HCT116 (cell line): ENCODE measurements around the gene CTTNBP2. TPM values are rescaled to one million over a fixed set of nuclear protein-coding genes. Genes with fewer than 3 reads are reported as not detected.

Experiments
- ATAC-seq: fragments of 200-7000 bp; cut with Tn5 transposase; 2 replicates; pipeline ENCODE4 v1.9.1; 2020; ENCODE audit warnings: mild to moderate bottlenecking, moderate library complexity
- BruUV-seq: library from RNA; stranded (reverse); fragments of 400-500 nt; replicated peaks from 2 replicates; lab custom pipeline; 2021; lab: Mats Ljungman, UMichigan
- CTCF ChIA-PET: fragments of 300-600 bp; sonication (Branson Sonifier 250); formaldehyde crosslinking; loops from one replicate; lab custom pipeline; 2021; ENCODE audit warnings: antibody characterized with exemption; lab: Charles Lee
- POLR2A ChIA-PET: fragments of 300-600, 350-600 bp; sonication (Branson Sonifier 250); formaldehyde crosslinking; loops from one replicate; lab custom pipeline; 2021; ENCODE audit warnings: antibody characterized with exemption; lab: Charles Lee
- RAD21 ChIA-PET, 2 experiments: fragments of 300-600 bp; sonication (Branson Sonifier 250); formaldehyde crosslinking; loops; one replicate each; lab custom pipeline; 2023; ENCODE audit warnings: low total read pairs in 2 of 2; ENCODE audit not compliant: uncharacterized antibody in 2 of 2, unreplicated experiment in 2 of 2, low non-redundant PET in 1 of 2; lab: Charles Lee
- DNase-seq: peaks from one replicate; pipeline ENCODE4 v3.0.0-alpha.2; 2010; ENCODE audit warnings: low read depth, low spot score
- H2AFZ ChIP-seq: fragments of 200-600 bp; shearing (Covaris generic), sonication (generic); 2 replicates; pipeline ENCODE4 v1.6.1; 2017; ENCODE audit warnings: low read depth, mixed run types, mixed read lengths, antibody characterized with exemption, low read length; ENCODE audit not compliant: poor library complexity, severe bottlenecking
- H3K27ac ChIP-seq: 2 replicates; pipeline ENCODE4 v1.5.1; 2012; ENCODE audit warnings: low read depth, low read length
- H3K27me3 ChIP-seq: fragments of 200-600 bp; sonication (generic); 2 replicates; pipeline ENCODE4 v1.6.1; 2016; ENCODE audit warnings: mixed run types, low read length, mixed read lengths; ENCODE audit not compliant: insufficient read depth
- H3K36me3 ChIP-seq, 2 experiments: fragments of 200-500 bp in 1 of 2; fragments of 200-600 bp in 1 of 2; sonication (Bioruptor generic) in 1 of 2; sonication (generic) in 1 of 2; 2 replicates each; pipeline versions ENCODE4 v1.5.1 to v1.6.1; 2014 to 2016; ENCODE audit warnings: low read length in 2 of 2, inconsistent platforms in 1 of 2, mixed read lengths in 1 of 2, mixed run types in 1 of 2; ENCODE audit not compliant: insufficient read depth in 2 of 2, control insufficient read depth in 1 of 2
- H3K4me1 ChIP-seq, 2 experiments: fragments of 200-600 bp in 1 of 2; sonication (generic) in 1 of 2; 2 replicates each; pipeline versions ENCODE4 v1.5.1 to v1.6.1; 2012 to 2017; ENCODE audit warnings: low read length in 2 of 2, inconsistent platforms in 1 of 2, mild to moderate bottlenecking in 1 of 2, mixed read lengths in 1 of 2, mixed run types in 1 of 2, moderate library complexity in 1 of 2; ENCODE audit not compliant: insufficient read depth in 2 of 2, control insufficient read depth in 1 of 2
- H3K4me2 ChIP-seq: fragments of 200-600 bp; sonication (generic); 2 replicates; pipeline ENCODE4 v1.6.1; 2017; ENCODE audit warnings: mixed run types, low read length, mixed read lengths
- H3K4me3 ChIP-seq, 2 experiments: fragments of 200-600 bp in 1 of 2; sonication (generic) in 1 of 2; replicated peaks in 1 of 2; 2 replicates each; pipeline ENCODE4 v1.5.1; 2011 to 2016; ENCODE audit warnings: low read length in 2 of 2, control low read depth in 1 of 2, low read depth in 1 of 2, mild to moderate bottlenecking in 1 of 2, mixed read lengths in 1 of 2, mixed run types in 1 of 2
- H3K79me2 ChIP-seq: fragments of 200-600 bp; sonication (generic); 2 replicates; pipeline ENCODE4 v1.6.1; 2017; ENCODE audit warnings: mild to moderate bottlenecking, mixed run types, low read length, moderate library complexity, mixed read lengths; ENCODE audit not compliant: insufficient read depth
- H3K9ac ChIP-seq: fragments of 200-600 bp; sonication (generic); 2 replicates; pipeline ENCODE4 v1.6.1; 2016; ENCODE audit warnings: low read length, mixed read lengths
- H3K9me2 ChIP-seq: fragments of 200-600 bp; sonication (generic), shearing (Covaris generic); 2 replicates; pipeline ENCODE4 v1.6.1; 2017; ENCODE audit warnings: mixed run types, mild to moderate bottlenecking, moderate library complexity; ENCODE audit not compliant: insufficient read depth
- H3K9me3 ChIP-seq, 2 experiments: fragments of 200-500 bp in 1 of 2; fragments of 200-600 bp in 1 of 2; sonication (Bioruptor generic) in 1 of 2; sonication (generic) in 1 of 2; 2 replicates each; pipeline ENCODE4 v1.6.1; 2014 to 2017; ENCODE audit warnings: low read length in 2 of 2, mixed read lengths in 2 of 2, inconsistent platforms in 1 of 2, low read depth in 1 of 2, mild to moderate bottlenecking in 1 of 2, mixed run types in 1 of 2, moderate library complexity in 1 of 2; ENCODE audit not compliant: control insufficient read depth in 1 of 2, insufficient read depth in 1 of 2
- H4K20me1 ChIP-seq: fragments of 200-600 bp; sonication (generic), shearing (Covaris generic); 2 replicates; pipeline ENCODE4 v1.6.1; 2017; ENCODE audit warnings: mixed run types, mild to moderate bottlenecking, moderate library complexity; ENCODE audit not compliant: insufficient read depth
- CEBPB ChIP-seq: IDR thresholded peaks from 2 replicates; pipeline ENCODE4 v1.6.1; 2012; ENCODE audit warnings: low read depth
- ELF1 ChIP-seq: IDR thresholded peaks from 2 replicates; pipeline ENCODE4 v1.6.1; 2012; ENCODE audit warnings: low read depth, borderline replicate concordance
- EZH2phosphoT487 ChIP-seq: fragments of 200-600 bp; IDR thresholded peaks from 2 replicates; pipeline ENCODE4 v1.6.1; 2018; ENCODE audit warnings: antibody characterized with exemption, borderline replicate concordance
- FOSL1 ChIP-seq: IDR thresholded peaks from 2 replicates; pipeline ENCODE4 v1.6.1; 2012; ENCODE audit warnings: low read depth
- POLR2A ChIP-seq: IDR thresholded peaks from 2 replicates; pipeline ENCODE4 v1.7.0; 2011; ENCODE audit warnings: borderline replicate concordance; ENCODE audit not compliant: insufficient read depth, insufficient read length; ENCODE audit errors: extremely low read depth
- RAD21 ChIP-seq: IDR thresholded peaks from 2 replicates; pipeline ENCODE4 v1.6.1; 2012; ENCODE audit warnings: low read depth, mild to moderate bottlenecking
- REST ChIP-seq: IDR thresholded peaks from 2 replicates; pipeline ENCODE4 v1.6.1; 2012; ENCODE audit warnings: low read depth
- SIN3A ChIP-seq: IDR thresholded peaks from 2 replicates; pipeline ENCODE4 v1.6.1; 2012; ENCODE audit warnings: low read depth
- SP1 ChIP-seq: IDR thresholded peaks from 2 replicates; pipeline ENCODE4 v1.6.1; 2012; ENCODE audit warnings: low read depth
- SRF ChIP-seq: IDR thresholded peaks from 2 replicates; pipeline ENCODE4 v1.6.1; 2012; ENCODE audit warnings: low read depth
- TCF7L2 ChIP-seq: IDR thresholded peaks from 2 replicates; pipeline ENCODE4 v1.7.0; 2011; ENCODE audit warnings: borderline replicate concordance, inconsistent platforms; ENCODE audit not compliant: insufficient read depth, insufficient read length; ENCODE audit errors: extremely low read depth
- YY1 ChIP-seq: IDR thresholded peaks from 2 replicates; pipeline ENCODE4 v1.6.1; 2011; ENCODE audit warnings: low read length, low read depth, moderate library complexity, mild to moderate bottlenecking; ENCODE audit not compliant: insufficient replicate concordance; ENCODE audit errors: extremely low read depth
- ZFX ChIP-seq: fragments of 450-650 bp; IDR thresholded peaks from 2 replicates; pipeline ENCODE4 v1.6.1; 2017
- ZNF274 ChIP-seq: fragments of 200-500 bp; sonication (Bioruptor generic); IDR thresholded peaks from 2 replicates; pipeline ENCODE4 v1.6.1; 2014; ENCODE audit warnings: mild to moderate bottlenecking, low read depth, low read length, inconsistent platforms
- intact Hi-C: fragments of 100-400 bp; cut with micrococcal nuclease; formaldehyde crosslinking; loops from 2 replicates; pipeline ENCODE4 v1.10.0; 2022
- total RNA-seq: library from RNA; stranded (reverse); gene quantifications from one replicate; pipeline ENCODE4 v1.2.1, GENCODE V29; 2021; ENCODE audit not compliant: unreplicated experiment
- TF ChIP-seq, protein P1 (sequence below), 3 experiments: fragments of 200-600 bp in 1 of 3; sonication (generic) in 1 of 3; IDR thresholded peaks in 2 of 3; conservative IDR thresholded peaks in 1 of 3; 2 replicates each; pipeline ENCODE4 v1.5.1; 2012 to 2017; ENCODE audit warnings: low read depth in 2 of 3, low read length in 2 of 3, antibody characterized with exemption in 1 of 3, borderline replicate concordance in 1 of 3, control low read depth in 1 of 3, mild to moderate bottlenecking in 1 of 3, mixed read lengths in 1 of 3, mixed run types in 1 of 3, moderate library complexity in 1 of 3; ENCODE audit not compliant: insufficient read depth in 1 of 3

CTTNBP2 gene
- total RNA-seq, 1 experiment from 2014 or later = 5.4 TPM

- BruUV-seq = no TSS peak
- Histone ChIP-seq H3K4me1 (no peaks in the 10 kb centered on the region), H4K20me1 (no peaks in the 10 kb centered on the region), H3K4me2 (no peak overlapping the region), H3K79me2 (no peaks in the 10 kb centered on the region), H3K9me3 (no peaks in the 10 kb centered on the region), H3K27me3 (no peaks in the 10 kb centered on the region), H3K9ac (no peak overlapping the region), H3K9me2 (no peaks in the 10 kb centered on the region), H2AFZ (no peak overlapping the region), H3K36me3 (no peaks in the 10 kb centered on the region), H3K4me3 (no peak overlapping the region), H3K27ac (no peak overlapping the region)
- no peak for DNase-seq
- intact Hi-C loops = no loop called here
- CTCF ChIA-PET = no interaction called here
- no peak for ATAC-seq
- POLR2A ChIA-PET = no interaction called here
- RAD21 ChIA-PET = no interaction called here
- TF ChIP-seq FOSL1 = no peak
- no peak for TF ChIP-seq REST
- no peak for TF ChIP-seq EZH2phosphoT487
- TF ChIP-seq TCF7L2 = no peak
- no peak for TF ChIP-seq YY1
- no peak for TF ChIP-seq SRF
- no peak for TF ChIP-seq ZFX
- no peak for TF ChIP-seq RAD21
- TF ChIP-seq ZNF274 = no peak
- no peak for TF ChIP-seq ELF1
- TF ChIP-seq, protein P1, sequence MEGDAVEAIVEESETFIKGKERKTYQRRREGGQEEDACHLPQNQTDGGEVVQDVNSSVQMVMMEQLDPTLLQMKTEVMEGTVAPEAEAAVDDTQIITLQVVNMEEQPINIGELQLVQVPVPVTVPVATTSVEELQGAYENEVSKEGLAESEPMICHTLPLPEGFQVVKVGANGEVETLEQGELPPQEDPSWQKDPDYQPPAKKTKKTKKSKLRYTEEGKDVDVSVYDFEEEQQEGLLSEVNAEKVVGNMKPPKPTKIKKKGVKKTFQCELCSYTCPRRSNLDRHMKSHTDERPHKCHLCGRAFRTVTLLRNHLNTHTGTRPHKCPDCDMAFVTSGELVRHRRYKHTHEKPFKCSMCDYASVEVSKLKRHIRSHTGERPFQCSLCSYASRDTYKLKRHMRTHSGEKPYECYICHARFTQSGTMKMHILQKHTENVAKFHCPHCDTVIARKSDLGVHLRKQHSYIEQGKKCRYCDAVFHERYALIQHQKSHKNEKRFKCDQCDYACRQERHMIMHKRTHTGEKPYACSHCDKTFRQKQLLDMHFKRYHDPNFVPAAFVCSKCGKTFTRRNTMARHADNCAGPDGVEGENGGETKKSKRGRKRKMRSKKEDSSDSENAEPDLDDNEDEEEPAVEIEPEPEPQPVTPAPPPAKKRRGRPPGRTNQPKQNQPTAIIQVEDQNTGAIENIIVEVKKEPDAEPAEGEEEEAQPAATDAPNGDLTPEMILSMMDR (IDR thresholded peaks at IDR 0.05 in 2 of 3, conservative IDR thresholded peaks at IDR 0.05 in 1 of 3; ENCODE audit: borderline replicate concordance in 1 of 3, insufficient read depth in 1 of 3, low read depth in 2 of 3, low read length in 2 of 3) = no peak
- no peak for TF ChIP-seq CEBPB
- no peak for TF ChIP-seq SIN3A
- no peak for TF ChIP-seq POLR2A
- TF ChIP-seq SP1 = no peak
Observed at GRCh38 chr7:117759950-117760640, 113.1 kb downstream of the CTTNBP2 start.
